HepG2 (cell line): Measurements from ENCODE around the gene TMEM131. TPM values are rescaled to one million over a fixed set of nuclear protein-coding genes. Genes with fewer than 3 reads are reported as not detected.

ENCODE experiments used
- ATAC-seq: fragments of 200-7000 bp; cut with Tn5 transposase; 3 replicates; pipeline ENCODE4 v1.9.1; 2020; ENCODE audit warnings: mild to moderate bottlenecking, moderate library complexity
- BruUV-seq: library from RNA; stranded (reverse); fragments of 400-500 nt; replicated peaks from 2 replicates; lab custom pipeline; 2021; lab: Mats Ljungman, UMichigan
- CTCF ChIA-PET: fragments of 300-600 bp; formaldehyde crosslinking; extraction: SDS; loops from one replicate; lab custom pipeline; 2021; ENCODE audit warnings: low total read pairs, inconsistent platforms, low intra/inter-chr PET ratio; lab: Yijun Ruan, JAX
- POLR2A ChIA-PET: fragments of 350-600 bp; sonication (Branson Sonifier 250); formaldehyde crosslinking; loops from one replicate; lab custom pipeline; 2020; ENCODE audit warnings: antibody characterized with exemption, inconsistent platforms; lab: Yijun Ruan, JAX
- DNase-seq: peaks from one replicate; pipeline ENCODE4 v3.0.0-alpha.2; 2015; ENCODE audit warnings: low spot score
- FAIRE-seq: peaks from 3 replicates; lab custom pipeline; 2011; peaks lifted over from hg19 to GRCh38; lab: Jason Lieb, UNC
- H2AFZ ChIP-seq: one replicate; pipeline ENCODE4 v1.6.1; 2011; ENCODE audit warnings: low read length, inconsistent platforms
- H3K27ac ChIP-seq: fragments of 300-600 bp; 3 replicates; pipeline ENCODE4 v1.8.0; 2011; ENCODE audit warnings: mixed run types, mild to moderate bottlenecking, mixed read lengths, low read length, inconsistent platforms; ENCODE audit not compliant: insufficient read depth; ENCODE audit errors: extremely low read length
- H3K27me3 ChIP-seq, 2 experiments: fragments of 200-600 bp in 1 of 2; 2 replicates in 1 of 2; 3 replicates in 1 of 2; pipeline versions ENCODE4 v1.6.0 to v1.8.0; 2011; ENCODE audit warnings: low read length in 2 of 2, mild to moderate bottlenecking in 2 of 2, moderate library complexity in 2 of 2, inconsistent platforms in 1 of 2; ENCODE audit not compliant: insufficient read depth in 2 of 2, control insufficient read depth in 1 of 2
- H3K36me3 ChIP-seq, 2 experiments: fragments of 200-600 bp in 1 of 2; replicated peaks in 1 of 2; 2 replicates in 1 of 2; 3 replicates in 1 of 2; pipeline versions ENCODE4 v1.5.1 to v1.8.0; 2011; ENCODE audit warnings: low read length in 2 of 2, inconsistent platforms in 1 of 2; ENCODE audit not compliant: insufficient read depth in 2 of 2, control insufficient read depth in 1 of 2
- H3K4me1 ChIP-seq: 2 replicates; pipeline ENCODE4 v1.5.1; 2012; ENCODE audit warnings: low read length, inconsistent platforms; ENCODE audit not compliant: insufficient read depth
- H3K4me2 ChIP-seq: 2 replicates; pipeline ENCODE4 v1.6.0; 2011; ENCODE audit warnings: low read depth, low read length, inconsistent platforms
- H3K4me3 ChIP-seq, 3 experiments: fragments of 200-600 bp in 1 of 3; sonication (generic), shearing (Covaris generic) in 1 of 3; replicated peaks in 1 of 3; 2 replicates each; pipeline ENCODE4 v1.5.1; 2011 to 2016; ENCODE audit warnings: low read length in 3 of 3, inconsistent platforms in 2 of 3, low read depth in 2 of 3, mild to moderate bottlenecking in 2 of 3, control low read depth in 1 of 3, mixed read lengths in 1 of 3; ENCODE audit not compliant: insufficient read depth in 1 of 3
- H3K79me2 ChIP-seq: one replicate; pipeline ENCODE4 v1.6.1; 2011; ENCODE audit warnings: low read length, inconsistent platforms; ENCODE audit not compliant: insufficient read depth
- H3K9ac ChIP-seq: 2 replicates; pipeline ENCODE4 v1.6.0; 2011; ENCODE audit warnings: mild to moderate bottlenecking, low read depth, low read length, inconsistent platforms; ENCODE audit not compliant: insufficient read depth
- H3K9me3 ChIP-seq: 2 replicates; pipeline ENCODE4 v1.5.1; 2012; ENCODE audit warnings: mild to moderate bottlenecking, low read length
- H4K20me1 ChIP-seq: 2 replicates; pipeline ENCODE4 v1.6.0; 2011; ENCODE audit warnings: inconsistent platforms, mild to moderate bottlenecking, low read length, moderate library complexity; ENCODE audit not compliant: insufficient read depth
- AHDC1 ChIP-seq: sonication (generic); formaldehyde crosslinking; IDR thresholded peaks from 2 replicates; pipeline ENCODE4 v1.5.1; 2020; ENCODE audit warnings: mild to moderate bottlenecking, missing genetic modification reagents, borderline replicate concordance
- GPBP1L1 ChIP-seq: sonication (generic); formaldehyde crosslinking; IDR thresholded peaks from 2 replicates; pipeline ENCODE4 v1.5.0; 2020; ENCODE audit warnings: mild to moderate bottlenecking, missing genetic modification reagents
- HOXA3 ChIP-seq: sonication (generic); formaldehyde crosslinking; IDR thresholded peaks from 2 replicates; pipeline ENCODE4 v1.5.0; 2020; ENCODE audit warnings: missing genetic modification reagents
- JDP2 ChIP-seq: sonication (generic); formaldehyde crosslinking; IDR thresholded peaks from 2 replicates; pipeline ENCODE4 v1.8.1; 2022; ENCODE audit warnings: missing genetic modification reagents, borderline replicate concordance
- KLF11 ChIP-seq: IDR thresholded peaks from 2 replicates; pipeline ENCODE4 v1.6.1; 2016; ENCODE audit warnings: missing compliant biosample characterization
- REXO4 ChIP-seq: sonication (generic); formaldehyde crosslinking; IDR thresholded peaks from 2 replicates; pipeline ENCODE4 v1.8.0; 2022; ENCODE audit warnings: missing genetic modification reagents, mild to moderate bottlenecking, borderline replicate concordance
- RXRB ChIP-seq: IDR thresholded peaks from 2 replicates; pipeline ENCODE4 v1.6.1; 2016; ENCODE audit warnings: borderline replicate concordance, missing genetic modification reagents, missing compliant biosample characterization
- TARDBP ChIP-seq: sonication (generic); formaldehyde crosslinking; IDR thresholded peaks from 2 replicates; pipeline ENCODE4 v1.8.0; 2022; ENCODE audit warnings: mild to moderate bottlenecking, missing genetic modification reagents
- YEATS4 ChIP-seq: sonication (generic); formaldehyde crosslinking; IDR thresholded peaks from 2 replicates; pipeline ENCODE4 v1.4.0; 2020; ENCODE audit warnings: missing genetic modification reagents, borderline replicate concordance
- ZBTB38 ChIP-seq: sonication (generic); formaldehyde crosslinking; IDR thresholded peaks from 2 replicates; pipeline ENCODE4 v1.5.1; 2020; ENCODE audit warnings: mild to moderate bottlenecking, missing genetic modification reagents
- ZMYM4 ChIP-seq: sonication (generic); formaldehyde crosslinking; IDR thresholded peaks from 2 replicates; pipeline ENCODE4 v1.8.1; 2023; ENCODE audit warnings: mild to moderate bottlenecking, missing genetic modification reagents
- ZNF136 ChIP-seq: sonication (generic); formaldehyde crosslinking; IDR thresholded peaks from 2 replicates; pipeline ENCODE4 v1.8.1; 2022; ENCODE audit warnings: low read depth, mild to moderate bottlenecking, moderate library complexity, missing genetic modification reagents
- ZNF256 ChIP-seq: sonication (generic); formaldehyde crosslinking; conservative IDR thresholded peaks from 2 replicates; pipeline ENCODE4 v1.4.0; 2020; ENCODE audit warnings: missing genetic modification reagents
- ZNF317 ChIP-seq: sonication (generic); formaldehyde crosslinking; IDR thresholded peaks from 2 replicates; pipeline ENCODE4 v1.5.0; 2020; ENCODE audit warnings: mild to moderate bottlenecking, missing genetic modification reagents
- ZNF563 ChIP-seq: sonication (generic); formaldehyde crosslinking; IDR thresholded peaks from 2 replicates; pipeline ENCODE4 v1.8.0; 2022; ENCODE audit warnings: mild to moderate bottlenecking, moderate library complexity, missing genetic modification reagents
- WGBS: methylation state at CpG from one replicate; pipeline ENCODE4 v1.1.6; 2017; ENCODE audit warnings: low lambda C conversion rate; 5-methylcytosine and 5-hydroxymethylcytosine counted together
- in situ Hi-C: cut with HindIII; loops from 2 replicates; pipeline ENCODE4 v1.10.0; 2017; ENCODE audit warnings: low pct_unique_long_range_greater_than_20kb; ENCODE audit not compliant: extremely low pct_ligation_motif_present
- intact Hi-C: fragments of 100-400 bp; cut with micrococcal nuclease; formaldehyde crosslinking; loops from one replicate; pipeline ENCODE4 v1.10.0; 2022; ENCODE audit not compliant: unreplicated experiment
- polyA plus RNA-seq, 8 experiments: library from polyadenylated mRNA; depleted of rRNA in 3 of 8; stranded (reverse) in 7 of 8; unstranded in 1 of 8; fragments of >200 nt; fragmentation: Illumina TruSeq in 4 of 8; extraction: Trizol in 4 of 8; gene quantifications; 2 replicates each; pipeline versions ENCODE4 v1.2.1 to v1.2.3, GENCODE V29; 2011 to 2016; ENCODE audit warnings: low read depth in 4 of 8, missing spikeins in 1 of 8, mixed read lengths in 1 of 8; ENCODE audit not compliant: insufficient read depth in 1 of 8
- total RNA-seq, 5 experiments: library from RNA; depleted of rRNA; stranded (reverse); fragments of >200 nt; fragmentation: Illumina TruSeq; extraction: Trizol; gene quantifications; 2 replicates each; pipeline ENCODE4 v1.2.3, GENCODE V29; 2016; ENCODE audit warnings: low read depth in 1 of 5

TMEM131 gene
- total and polyA plus RNA-seq, 2 of the 13 experiments (the other 11 are each of a cell fraction or from before 2014, with no cell fraction given), result 17.9 to 19.5 TPM

DNA sequence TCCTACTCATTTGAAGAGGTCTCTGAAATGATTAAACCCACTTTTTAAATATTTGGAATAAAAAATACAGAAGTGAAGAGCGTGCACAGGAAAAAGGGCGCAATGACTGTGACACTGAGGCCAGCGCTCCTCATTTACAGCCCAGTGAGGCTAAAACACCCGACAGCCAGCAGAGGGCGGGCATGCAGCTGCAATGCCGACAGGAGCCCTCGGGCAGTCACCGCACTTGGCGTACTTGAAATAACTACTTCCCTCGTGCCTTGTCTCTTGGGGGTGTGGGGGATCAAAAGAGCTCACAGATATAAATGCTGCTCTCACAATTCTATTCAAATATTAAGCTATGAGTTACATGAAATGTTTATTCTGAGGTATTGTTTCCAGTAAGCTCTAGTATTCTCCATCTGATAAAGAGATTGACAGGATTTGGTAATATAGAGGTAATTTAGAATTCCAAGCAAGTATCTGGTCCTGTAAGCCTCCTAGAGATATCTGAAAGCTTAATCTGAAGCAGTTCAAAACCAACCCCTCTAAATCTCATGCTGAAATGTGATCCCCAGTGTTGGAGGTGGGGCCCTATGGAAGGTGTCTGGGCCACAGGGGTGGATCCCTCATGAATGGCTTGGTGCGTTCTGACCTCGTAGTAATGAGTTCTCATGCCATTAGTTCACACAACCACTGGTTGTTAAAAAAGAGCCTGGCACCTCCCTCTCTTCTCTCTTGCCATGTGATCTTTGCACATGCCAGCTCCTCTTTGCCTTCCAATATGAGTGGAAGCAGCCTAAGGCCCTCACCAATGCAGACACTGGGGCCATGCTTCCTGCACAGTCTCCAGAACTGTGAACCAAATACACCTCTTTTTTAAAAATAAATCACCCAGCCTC, 188.8 kb downstream of the TMEM131 start:
- Histone ChIP-seq H3K27me3 (no peaks in the 10 kb centered on the region), H4K20me1 (no peaks in the 10 kb centered on the region), H3K9me3 (no peaks in the 10 kb centered on the region), H3K36me3 (peaks cover 14 to 69% of the 10 kb centered on the region in 2 experiments), H3K4me1 (no peaks in the 10 kb centered on the region), H2AFZ (no peak overlapping the region), H3K27ac (no peak overlapping the region), H3K9ac (no peak overlapping the region), H3K4me3 (no peak overlapping the region), H3K4me2 (no peak overlapping the region), H3K79me2 (no peaks in the 10 kb centered on the region)
- no peak for FAIRE-seq
- in situ Hi-C loops (loop anchor here (5.0 to 10.0 kb wide), 3 partner anchors 348 to 575 kb away; no protein-coding TSS in a partner anchor), intact Hi-C loops (loop anchor here (1.0 to 2.0 kb wide), 3 partner anchors 188 to 578 kb away; partner anchors contain the start of gene TMEM131)
- ATAC-seq, result peak; percentile 99
- DNase-seq, result peak; percentile 54
- POLR2A ChIA-PET, result interaction anchor here (0.9 kb wide), 1 partner anchor 463 kb away, joined by 3 read pairs; no protein-coding TSS in a partner anchor
- no TSS peak for BruUV-seq
- CTCF ChIA-PET, result interaction anchor here (1.3 to 3.7 kb wide), 3 partner anchors 350 to 578 kb away, joined by 5 to 31 read pairs (median 14); no protein-coding TSS in a partner anchor
- 40% methylated on average over 10 of the region's 12 CpGs for WGBS
- peak; percentile 38; the same call in 1 of the 2 replicates for TF ChIP-seq RXRB (CRISPR knock-in tag)
- TF ChIP-seq GPBP1L1 (CRISPR knock-in tag), result no peak
- TF ChIP-seq ZNF563 (CRISPR knock-in tag), result no peak
- TF ChIP-seq YEATS4, result no peak
- TF ChIP-seq ZNF136 (CRISPR knock-in tag), result no peak
- TF ChIP-seq ZNF256 (CRISPR knock-in tag), result no peak
- TF ChIP-seq TARDBP, result peak; percentile 73
- TF ChIP-seq KLF11 (CRISPR knock-in tag), result no peak
- no peak for TF ChIP-seq AHDC1 (CRISPR knock-in tag)
- TF ChIP-seq ZNF317 (CRISPR knock-in tag), result 0 out of 2 replicates have a peak, but pooled peaks have one; percentile 40
- TF ChIP-seq HOXA3 (CRISPR knock-in tag), result peak; percentile 40; the same call in 1 of the 2 replicates
- TF ChIP-seq ZBTB38 (CRISPR knock-in tag), result peak; percentile 76
- no peak for TF ChIP-seq JDP2
- no peak for TF ChIP-seq REXO4
- TF ChIP-seq ZMYM4 (CRISPR knock-in tag), result peak; percentile 39; the same call in 1 of the 2 replicates
